ENCODE measurements around the gene RAB11FIP4. TPM values are rescaled to one million over a fixed set of nuclear protein-coding genes. Genes with fewer than 3 reads are reported as not detected.
A peak's percentile ranks its signal among the peaks of the same experiment; 100 is the strongest.

RAB11FIP4 gene
- total and polyA plus RNA-seq, 2 of the 8 experiments (the other 6 are each of a cell fraction or from before 2014, with no cell fraction given), result 21.7 to 53.2 TPM

DNA sequence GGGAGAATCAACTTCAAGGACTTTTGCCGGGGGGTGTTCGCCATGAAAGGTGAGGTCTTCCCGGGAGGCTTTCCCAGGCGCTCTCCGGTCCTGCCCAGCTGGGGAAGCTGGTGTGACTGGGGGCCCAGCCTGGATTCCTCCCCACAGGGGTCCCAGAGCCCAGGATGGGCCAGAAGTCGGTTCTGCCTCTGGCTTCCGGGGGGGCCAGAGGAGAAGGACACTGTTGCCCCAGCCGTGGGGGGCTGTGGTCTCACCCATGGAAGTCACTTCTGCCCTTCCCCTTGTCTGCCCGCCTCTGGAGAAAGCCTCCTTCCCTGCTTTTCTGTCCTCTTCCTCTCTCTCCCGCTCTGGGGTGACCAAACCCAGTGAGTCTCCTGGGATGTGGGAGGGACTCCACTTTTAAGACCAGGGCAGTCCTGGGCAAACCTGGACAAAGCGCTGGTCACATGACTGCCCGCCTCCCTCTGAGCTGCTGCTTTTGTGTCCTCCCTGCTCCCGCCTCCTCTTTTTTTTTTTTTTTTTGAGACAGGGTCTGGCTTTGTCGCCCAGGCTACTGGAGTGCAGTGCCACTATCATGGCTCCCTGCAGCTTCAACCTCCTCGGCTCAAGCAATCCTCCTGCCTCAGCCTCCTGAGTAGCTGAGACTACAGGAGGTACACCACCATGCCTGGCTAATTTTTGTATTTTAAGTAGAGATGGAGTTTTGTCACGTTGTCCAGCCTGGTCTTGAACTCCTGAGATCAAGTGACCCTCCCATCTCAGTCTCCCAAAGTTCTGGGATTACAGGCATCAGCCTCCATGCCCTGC is 40.6 kb downstream of the RAB11FIP4 start:
- no peak overlapping the region for H4K5ac ChIP-seq (ENCODE audit: insufficient read length, low read depth, low read length)
- no peak overlapping the region for H3K9ac ChIP-seq (replicated peaks in 1 of 4; ENCODE audit: extremely low read depth in 1 of 4, low read depth in 3 of 4, low read length in 3 of 4)
- no peaks in the 10 kb centered on the region for H3K27me3 ChIP-seq (replicated peaks in 1 of 4; ENCODE audit: control insufficient read depth in 3 of 4, extremely low read depth in 1 of 4, insufficient read depth in 3 of 4, low read length in 3 of 4)
- peak overlapping the region; percentile 8 to 13; a peak in 3 of 4 replicates for H3K4me2 ChIP-seq (ENCODE audit: insufficient read depth in 1 of 2, low read depth in 2 of 2, low read length in 2 of 2)
- H4K20me1 ChIP-seq (replicated peaks in 1 of 2; ENCODE audit: control insufficient read depth in 1 of 2, insufficient read depth in 2 of 2, low read length in 2 of 2), result no peaks in the 10 kb centered on the region
- H3K4ac ChIP-seq (replicated peaks; ENCODE audit: insufficient read length, low read depth, low read length), result no peak overlapping the region
- H3K4me3 ChIP-seq (ENCODE audit: extremely low read depth in 1 of 4, insufficient read depth in 2 of 4, low read depth in 3 of 4, low read length in 4 of 4), result no peak overlapping the region
- H3K56ac ChIP-seq (replicated peaks; ENCODE audit: insufficient read length, low read depth, low read length), result no peak overlapping the region
- no peak overlapping the region for H3K27ac ChIP-seq (ENCODE audit: low read depth, low read length)
- H4K91ac ChIP-seq (replicated peaks; ENCODE audit: insufficient read length, low read length), result no peak overlapping the region
- H2BK20ac ChIP-seq (ENCODE audit: low read length), result no peak overlapping the region
- H3K14ac ChIP-seq (ENCODE audit: insufficient read length), result no peak overlapping the region
- H2BK15ac ChIP-seq (ENCODE audit: low read length), result no peak overlapping the region
- H3K79me1 ChIP-seq (ENCODE audit: low read depth, low read length), result no peaks in the 10 kb centered on the region
- H2BK5ac ChIP-seq (ENCODE audit: low read depth, low read length), result no peak overlapping the region
- H2AK5ac ChIP-seq (ENCODE audit: low read depth, low read length), result no peak overlapping the region
- FAIRE-seq (no peak), DNase-seq (ENCODE audit: low read depth in 1 of 2, low spot score in 2 of 2) (no peak)
- no peak overlapping the region for H2BK120ac ChIP-seq (replicated peaks; ENCODE audit: low read depth, low read length)
- H3K9me3 ChIP-seq (ENCODE audit: insufficient read depth in 2 of 2, low read depth in 1 of 2, low read length in 1 of 2), result no peaks in the 10 kb centered on the region
- no peak overlapping the region for H3K23ac ChIP-seq (ENCODE audit: insufficient read length)
- peaks cover 0 to 11% (median 3%) of the 10 kb centered on the region in 4 experiments; a peak in 3 of 7 replicates for H3K4me1 ChIP-seq (replicated peaks in 1 of 4; ENCODE audit: control insufficient read depth in 3 of 4, insufficient read depth in 4 of 4, low read length in 3 of 4)
- H3K18ac ChIP-seq (ENCODE audit: extremely low read depth, low read length), result peak overlapping the region; percentile 83
- H2AFZ ChIP-seq (ENCODE audit: low read length), result no peak overlapping the region
- TF ChIP-seq CHD2 (IDR thresholded peaks at IDR 0.05; ENCODE audit: low read length), result no peak
- TF ChIP-seq, protein P1, sequence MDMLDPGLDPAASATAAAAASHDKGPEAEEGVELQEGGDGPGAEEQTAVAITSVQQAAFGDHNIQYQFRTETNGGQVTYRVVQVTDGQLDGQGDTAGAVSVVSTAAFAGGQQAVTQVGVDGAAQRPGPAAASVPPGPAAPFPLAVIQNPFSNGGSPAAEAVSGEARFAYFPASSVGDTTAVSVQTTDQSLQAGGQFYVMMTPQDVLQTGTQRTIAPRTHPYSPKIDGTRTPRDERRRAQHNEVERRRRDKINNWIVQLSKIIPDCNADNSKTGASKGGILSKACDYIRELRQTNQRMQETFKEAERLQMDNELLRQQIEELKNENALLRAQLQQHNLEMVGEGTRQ (IDR thresholded peaks at IDR 0.05; ENCODE audit: low read length), result peak; percentile 49; the same call in 1 of the 2 replicates
- H4K8ac ChIP-seq (ENCODE audit: extremely low read depth, insufficient read depth, low read length), result no peak overlapping the region
- ChIA-PET POLR2A (ENCODE audit: partially characterized antibody) (no interaction called here), CTCF (ENCODE audit: partially characterized antibody) (interaction anchor here (0.9 to 17.3 kb wide), 5 partner anchors 77 to 128 kb away, joined by 3 to 325 read pairs (median 4); no protein-coding TSS in a partner anchor)
- H3K23me2 ChIP-seq (ENCODE audit: low read depth, low read length), result no peaks in the 10 kb centered on the region
- no peak overlapping the region for H2BK12ac ChIP-seq (ENCODE audit: low read depth, low read length)
- no peaks in the 10 kb centered on the region for H3K79me2 ChIP-seq (ENCODE audit: control insufficient read depth in 1 of 2, insufficient read depth in 2 of 2, low read length in 2 of 2)
- no peaks in the 10 kb centered on the region for H3K36me3 ChIP-seq (ENCODE audit: control insufficient read depth in 2 of 4, insufficient read depth in 4 of 4, low read length in 3 of 4)
- WGBS, 2 experiments (ENCODE audit: extremely low coverage in 1 of 2, insufficient coverage in 1 of 2, insufficient read length in 1 of 2, insufficient replicate concordance in 2 of 2, low coverage in 1 of 2, low lambda C conversion rate in 2 of 2, missing lambda C conversion rate in 1 of 2), result 65% methylated on average over 10 of the region's 16 CpGs; no CpG with 5 or more reads in 1 of the 2 experiments
